Endothelial cell of umbilical vein (primary cell): ENCODE results near the gene ZER1. TPM values are rescaled to one million over a fixed set of nuclear protein-coding genes. Genes with fewer than 3 reads are reported as not detected.

Source experiments
- BruUV-seq: library from RNA; stranded (reverse); fragments of 400-500 nt; replicated peaks from 2 replicates; lab custom pipeline; 2021; lab: Mats Ljungman, UMichigan
- CTCF ChIA-PET: fragments of 300-600, 350-600 bp; sonication (Branson Sonifier 250); formaldehyde crosslinking; loops from one replicate; lab custom pipeline; 2021; ENCODE audit warnings: antibody characterized with exemption, inconsistent platforms; lab: Charles Lee
- POLR2A ChIA-PET: fragments of 300-600, 350-600 bp; sonication (Branson Sonifier 250); formaldehyde crosslinking; loops from one replicate; lab custom pipeline; 2021; ENCODE audit warnings: antibody characterized with exemption, inconsistent platforms; lab: Charles Lee
- DNase-seq: peaks from one replicate; pipeline ENCODE4 v3.0.0-alpha.2; 2011; ENCODE audit warnings: low read depth, low spot score
- FAIRE-seq: peaks from 2 replicates; lab custom pipeline; 2011; peaks lifted over from hg19 to GRCh38; lab: Jason Lieb, UNC
- H2AFZ ChIP-seq: 2 replicates; pipeline ENCODE4 v1.6.0; 2012; ENCODE audit warnings: low read depth, low read length, control low read depth, inconsistent platforms
- H3K27ac ChIP-seq: 2 replicates; pipeline ENCODE4 v1.5.1; 2011; ENCODE audit warnings: low read depth, mild to moderate bottlenecking, control low read depth, low read length, moderate library complexity; ENCODE audit not compliant: insufficient read depth
- H3K27me3 ChIP-seq, 2 experiments: 2 replicates each; pipeline versions ENCODE4 v1.6.0 to v1.6.1; 2011; ENCODE audit warnings: low read length in 2 of 2, mixed read lengths in 1 of 2; ENCODE audit not compliant: control insufficient read depth in 2 of 2, insufficient read depth in 2 of 2
- H3K36me3 ChIP-seq, 2 experiments: 2 replicates in 1 of 2; 3 replicates in 1 of 2; pipeline ENCODE4 v1.5.1; 2011; ENCODE audit warnings: low read length in 2 of 2, mild to moderate bottlenecking in 1 of 2, moderate library complexity in 1 of 2; ENCODE audit not compliant: control insufficient read depth in 2 of 2, insufficient read depth in 2 of 2; ENCODE audit errors: extremely low read depth in 1 of 2
- H3K4me1 ChIP-seq: 3 replicates; pipeline ENCODE4 v1.5.1; 2011; ENCODE audit warnings: mild to moderate bottlenecking, low read length; ENCODE audit not compliant: control insufficient read depth, insufficient read depth; ENCODE audit errors: extremely low read depth
- H3K4me2 ChIP-seq: 2 replicates; pipeline ENCODE4 v1.6.1; 2011; ENCODE audit warnings: low read length, control low read depth, mixed read lengths; ENCODE audit not compliant: insufficient read depth
- H3K4me3 ChIP-seq, 3 experiments: fragments of 200-600 bp in 1 of 3; sonication (generic), shearing (Covaris generic) in 1 of 3; replicated peaks in 1 of 3; 2 replicates each; pipeline ENCODE4 v1.5.1; 2011 to 2016; ENCODE audit warnings: control low read depth in 3 of 3, low read length in 3 of 3, mild to moderate bottlenecking in 2 of 3, inconsistent platforms in 1 of 3, low read depth in 1 of 3, moderate library complexity in 1 of 3; ENCODE audit not compliant: insufficient read depth in 1 of 3
- H3K79me2 ChIP-seq: 2 replicates; pipeline ENCODE4 v1.6.0; 2012; ENCODE audit warnings: low read length, inconsistent platforms; ENCODE audit not compliant: control insufficient read depth, insufficient read depth
- H3K9ac ChIP-seq: replicated peaks from 2 replicates; pipeline ENCODE3; 2011; ENCODE audit warnings: low read length, control low read depth; ENCODE audit not compliant: insufficient read depth; ENCODE audit errors: extremely low read depth
- H3K9me1 ChIP-seq: replicated peaks from 3 replicates; pipeline ENCODE4 v1.6.0; 2011; ENCODE audit warnings: mild to moderate bottlenecking, low read length; ENCODE audit not compliant: control insufficient read depth, insufficient read depth; ENCODE audit errors: extremely low read depth
- H3K9me3 ChIP-seq: replicated peaks from 2 replicates; pipeline ENCODE4 v1.5.1; 2012; ENCODE audit warnings: low read length, inconsistent platforms; ENCODE audit not compliant: control insufficient read depth, insufficient read depth
- H4K20me1 ChIP-seq: replicated peaks from 2 replicates; pipeline ENCODE3; 2011; ENCODE audit warnings: mild to moderate bottlenecking, low read length; ENCODE audit not compliant: control insufficient read depth, insufficient read depth; ENCODE audit errors: extremely low read depth
- EZH2 ChIP-seq: IDR thresholded peaks from 2 replicates; pipeline ENCODE4 v1.6.1; 2012; ENCODE audit warnings: borderline replicate concordance, low read depth, mild to moderate bottlenecking, moderate library complexity, low read length, inconsistent platforms; ENCODE audit not compliant: severe bottlenecking
- FOS ChIP-seq: IDR thresholded peaks from 2 replicates; pipeline ENCODE4 v1.6.1; 2011; ENCODE audit warnings: mild to moderate bottlenecking, low read length, moderate library complexity, borderline replicate concordance; ENCODE audit not compliant: insufficient read depth
- GATA2 ChIP-seq: IDR thresholded peaks from 2 replicates; pipeline ENCODE4 v1.7.0; 2011; ENCODE audit warnings: low read depth, mild to moderate bottlenecking, moderate library complexity, mixed read lengths, low read length; ENCODE audit not compliant: insufficient read length, insufficient read depth
- JUN ChIP-seq: IDR thresholded peaks from 2 replicates; pipeline ENCODE4 v1.6.1; 2011; ENCODE audit warnings: borderline replicate concordance, low read depth; ENCODE audit not compliant: insufficient read length, insufficient read depth
- MAX ChIP-seq: IDR thresholded peaks from 2 replicates; pipeline ENCODE4 v1.6.1; 2011; ENCODE audit not compliant: insufficient read depth, insufficient read length
- POLR2A ChIP-seq: IDR thresholded peaks from 2 replicates; pipeline ENCODE4 v1.6.1; 2012; ENCODE audit warnings: low read depth, mild to moderate bottlenecking, control low read depth, low read length
- POLR2AphosphoS5 ChIP-seq: IDR thresholded peaks from 2 replicates; pipeline ENCODE4 v1.6.1; 2012; ENCODE audit warnings: low read depth, mild to moderate bottlenecking, control low read depth, low read length, moderate library complexity; ENCODE audit not compliant: insufficient read depth
- dilution Hi-C: fragments of 300-500 bp; cut with MboI; formaldehyde crosslinking; loops from one replicate; pipeline ENCODE4 v1.15.0; 2019; ENCODE audit warnings: low sequenced_read_pairs; ENCODE audit not compliant: extremely low pct_ligation_motif_present
- intact Hi-C: fragments of 100-400 bp; cut with micrococcal nuclease; formaldehyde crosslinking; loops from one replicate; pipeline ENCODE4 v1.10.0; 2022
- polyA plus RNA-seq, 4 experiments: library from polyadenylated mRNA; depleted of rRNA in 3 of 4; stranded (reverse) in 3 of 4; unstranded in 1 of 4; fragments of >200 nt; gene quantifications; 2 replicates each; pipeline versions ENCODE4 v1.2.1 to v1.2.3, GENCODE V29; 2011 to 2012; ENCODE audit warnings: missing spikeins in 1 of 4
- total RNA-seq: library from RNA; stranded (reverse); gene quantifications from 2 replicates; pipeline ENCODE4 v1.2.3, GENCODE V29; 2021

Gene ZER1
- total and polyA plus RNA-seq, 2 donors (not counting 3 experiments of a cell fraction or from before 2014, with no cell fraction given): 23.0 to 29.9 TPM

- Histone ChIP-seq H3K27me3 (no peaks in the 10 kb centered on the region), H3K36me3 (no peaks in the 10 kb centered on the region), H3K9me3 (no peaks in the 10 kb centered on the region), H3K4me1 (no peaks in the 10 kb centered on the region), H3K9ac (no peak overlapping the region), H3K27ac (no peak overlapping the region), H3K79me2 (no peaks in the 10 kb centered on the region), H3K4me2 (no peak overlapping the region), H3K9me1 (no peaks in the 10 kb centered on the region), H4K20me1 (no peaks in the 10 kb centered on the region), H3K4me3 (no peak overlapping the region), H2AFZ (no peak overlapping the region)
- dilution Hi-C loops: no loop called here
- ChIA-PET CTCF (no interaction called here), POLR2A (no interaction called here)
- intact Hi-C loops: no loop called here
- TF ChIP-seq MAX (no peak), POLR2A (no peak), FOS (no peak), POLR2AphosphoS5 (no peak), EZH2 (no peak), GATA2 (no peak)
- no TSS peak for BruUV-seq
- DNase-seq: no peak
- no peak for FAIRE-seq
These were observed 42.4 kb downstream of the ZER1 start for GRCh38 chr9:128729302-128729701.

- dilution Hi-C loops: no loop called here
- no peaks in the 10 kb centered on the region for H3K9me1 ChIP-seq
- FAIRE-seq (no peak), DNase-seq (no peak)
- no peak overlapping the region for H3K27ac ChIP-seq
- no peaks in the 10 kb centered on the region for H3K9me3 ChIP-seq
- H3K4me2 ChIP-seq: no peak overlapping the region
- no peaks in the 10 kb centered on the region for H3K36me3 ChIP-seq
- H4K20me1 ChIP-seq: no peaks in the 10 kb centered on the region
- no peaks in the 10 kb centered on the region for H3K79me2 ChIP-seq
- TF ChIP-seq JUN (no peak), POLR2A (no peak), FOS (no peak)
- intact Hi-C loops: no loop called here
- POLR2A ChIA-PET: interaction anchor here (0.6 kb wide), 1 partner anchor 44 kb away, joined by 5 read pairs; no protein-coding TSS in a partner anchor
- H2AFZ ChIP-seq: no peak overlapping the region
- H3K4me3 ChIP-seq: no peak overlapping the region
- BruUV-seq: no TSS peak
- peaks cover 5% of the 10 kb centered on the region for H3K4me1 ChIP-seq
- CTCF ChIA-PET: interaction anchor here (0.9 kb wide), 1 partner anchor 26 kb away, joined by 3 read pairs; the partner anchor contains the start of gene PKN3
- no peaks in the 10 kb centered on the region for H3K27me3 ChIP-seq
- no peak overlapping the region for H3K9ac ChIP-seq
These were observed 43.4 kb downstream of the ZER1 start for GRCh38 chr9:128728298-128728697.
